SK-MEL-5 (cell line): ENCODE results near the gene PLAA. TPM values are rescaled to one million over a fixed set of nuclear protein-coding genes. Genes with fewer than 3 reads are reported as not detected.
"Not testable (repeated sequence)": the region's sequence is repeated elsewhere in the genome, so short reads cannot be mapped to it uniquely, and the experiment has no call there.

Experiments used
- DNase-seq: peaks from one replicate; pipeline ENCODE4 v3.0.0-alpha.2; 2016; ENCODE audit warnings: low read depth, low spot score
- in situ Hi-C: cut with HindIII; loops from 2 replicates; pipeline ENCODE4 v1.10.0; 2016; ENCODE audit warnings: low sequenced_read_pairs, high pct_unique_total_duplicates, low pct_unique_long_range_greater_than_20kb
- total RNA-seq: library from RNA; depleted of rRNA; stranded (reverse); fragments of >200 nt; shearing (Covaris generic); gene quantifications from 2 replicates; pipeline ENCODE4 v1.2.3, GENCODE V29; 2014

PLAA gene
- total RNA-seq, 1 experiment from 2014 or later: not detected

GRCh38 chr9:26940779-26941178 is 6.3 kb downstream of the PLAA start:
- in situ Hi-C loops: no loop called here
- no peak for DNase-seq

GRCh38 chr9:26939955-26940711 is 6.9 kb downstream of the PLAA start:
- in situ Hi-C loops: no loop called here
- no peak for DNase-seq

GRCh38 chr9:26937816-26938371 is 9.1 kb downstream of the PLAA start:
- DNase-seq: no peak
- in situ Hi-C loops: no loop called here

- in situ Hi-C loops: no loop called here
- DNase-seq: no peak
Observed at GRCh38 chr9:26935847-26936246, 11.2 kb downstream of the PLAA start.

- in situ Hi-C loops: no loop called here
- DNase-seq: no peak
Observed at GRCh38 chr9:26928902-26929495, 18.0 kb downstream of the PLAA start.

GRCh38 chr9:26925609-26926008 is 21.4 kb downstream of the PLAA start:
- in situ Hi-C loops: no loop called here
- DNase-seq: no peak

GRCh38 chr9:26919698-26920097 is 27.3 kb downstream of the PLAA start:
- in situ Hi-C loops: no loop called here
- DNase-seq: no peak

- in situ Hi-C loops: no loop called here
- DNase-seq: no peak
Observed at GRCh38 chr9:26913138-26913668, 33.8 kb downstream of the PLAA start.

GRCh38 chr9:26904671-26905070 is 42.4 kb downstream of the PLAA start:
- in situ Hi-C loops: no loop called here
- no peak for DNase-seq

- in situ Hi-C loops: no loop called here
Observed at GRCh38 chr9:26904070-26904469, 43.0 kb downstream of the PLAA start.

GRCh38 chr9:26893030-26893676 is 53.9 kb downstream of the PLAA start:
- in situ Hi-C loops: no loop called here
- no peak for DNase-seq

More at GRCh38 chr9:26904070-26904469, 43.0 kb downstream of the PLAA start:
- DNase-seq: no peak

- no peak for DNase-seq
- in situ Hi-C loops: no loop called here
Observed at GRCh38 chr9:26892251-26893029, 54.6 kb downstream of the PLAA start, which contains the start of gene CAAP1. Gene CAAP1, minus strand, starts transcription at chr9:26892802. Its CDS starts 87 bp downstream, at chr9:26892715.

GRCh38 chr9:26891726-26892125 is 55.3 kb downstream of the PLAA start:
- no peak for DNase-seq
- in situ Hi-C loops: no loop called here

GRCh38 chr9:26888271-26888670 is 58.8 kb downstream of the PLAA start:
- DNase-seq: no peak
- in situ Hi-C loops: no loop called here

- DNase-seq: no peak
- in situ Hi-C loops: no loop called here
Observed at GRCh38 chr9:26882154-26882553, 64.9 kb downstream of the PLAA start.

GRCh38 chr9:26880262-26880661 is 66.8 kb downstream of the PLAA start:
- in situ Hi-C loops: no loop called here
- no peak for DNase-seq

GRCh38 chr9:26875155-26875554 is 71.9 kb downstream of the PLAA start:
- in situ Hi-C loops, DNase-seq: not testable (repeated sequence)
